D721Med (cell line): ENCODE measurements around the gene CDKAL1.
A peak's percentile ranks its signal among the peaks of the same experiment; 100 is the strongest.

Experiments
- DNase-seq: peaks from one replicate; pipeline ENCODE4 v3.0.0; 2011; ENCODE audit warnings: low spot score; ENCODE audit not compliant: insufficient read length
- FAIRE-seq: peaks from 2 replicates; lab custom pipeline; 2011; peaks lifted over from hg19 to GRCh38; lab: Jason Lieb, UNC
- CTCF ChIP-seq: IDR thresholded peaks from 2 replicates; pipeline ENCODE4 v1.5.1; 2012; ENCODE audit warnings: mild to moderate bottlenecking, control low read depth; ENCODE audit not compliant: insufficient read depth; ENCODE audit errors: missing control alignments

The CDKAL1 gene

GRCh38 chr6:21220271-21220987, 686.2 kb downstream of the CDKAL1 start:
- DNase-seq (no peak), FAIRE-seq (no peak)
- TF ChIP-seq CTCF = no peak

- TF ChIP-seq CTCF = no peak
- no peak for FAIRE-seq
- no peak for DNase-seq
Measured at GRCh38 chr6:21222656-21223055, 688.4 kb downstream of the CDKAL1 start.

- FAIRE-seq = peak; percentile 32
Measured at GRCh38 chr6:21225912-21226311, 691.7 kb downstream of the CDKAL1 start.

GRCh38 chr6:21227486-21227885, 693.2 kb downstream of the CDKAL1 start:
- no peak for FAIRE-seq
- TF ChIP-seq CTCF = no peak
- no peak for DNase-seq

More at GRCh38 chr6:21225912-21226311, 691.7 kb downstream of the CDKAL1 start:
- no peak for DNase-seq
- TF ChIP-seq CTCF = no peak

GRCh38 chr6:21228411-21228810, 694.2 kb downstream of the CDKAL1 start:
- FAIRE-seq (no peak), DNase-seq (no peak)
- no peak for TF ChIP-seq CTCF

- TF ChIP-seq CTCF = no peak
- no peak for FAIRE-seq
- no peak for DNase-seq
Measured at GRCh38 chr6:21228876-21229460, 694.7 kb downstream of the CDKAL1 start.

GRCh38 chr6:21230536-21230935, 696.3 kb downstream of the CDKAL1 start:
- DNase-seq (no peak), FAIRE-seq (no peak)
- TF ChIP-seq CTCF = no peak
